ENCODE measurements around the gene CMSS1. TPM values are rescaled to one million over a fixed set of nuclear protein-coding genes. Genes with fewer than 3 reads are reported as not detected.

Gene CMSS1
- total RNA-seq, 1 donor from 2014 or later, result 17.3 TPM

DNA sequence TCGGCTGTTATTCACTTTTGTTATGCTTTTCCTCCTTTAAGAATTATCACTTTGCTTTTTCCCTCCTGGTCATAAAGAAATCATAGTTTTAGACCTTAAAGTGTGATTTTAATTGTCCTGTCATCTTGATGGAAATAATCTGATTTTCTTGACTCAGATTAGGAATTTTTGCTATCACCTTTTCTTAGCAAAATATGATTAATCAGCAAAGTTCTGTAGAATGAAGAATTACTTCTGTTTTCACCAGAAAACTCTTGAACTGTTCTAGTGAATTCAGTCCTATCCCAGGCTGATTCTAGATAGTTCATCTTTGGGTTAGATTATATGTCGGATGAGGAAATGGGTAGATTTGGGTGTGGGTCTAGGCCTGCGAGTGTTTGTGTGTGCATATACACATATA, 12.2 kb downstream of the CMSS1 start:
- Histone ChIP-seq H3K36me3 (no peaks in the 10 kb centered on the region), H3K4me1 (no peaks in the 10 kb centered on the region), H3K9me3 (no peaks in the 10 kb centered on the region), H3K27ac (no peak overlapping the region), H3K27me3 (ENCODE audit: low read depth) (no peaks in the 10 kb centered on the region), H3K4me3 (no peak overlapping the region)
- ATAC-seq (no peak), DNase-seq (no peak)
- intact Hi-C loops (cut with DNase I), result no loop called here
- TF ChIP-seq, protein P1, sequence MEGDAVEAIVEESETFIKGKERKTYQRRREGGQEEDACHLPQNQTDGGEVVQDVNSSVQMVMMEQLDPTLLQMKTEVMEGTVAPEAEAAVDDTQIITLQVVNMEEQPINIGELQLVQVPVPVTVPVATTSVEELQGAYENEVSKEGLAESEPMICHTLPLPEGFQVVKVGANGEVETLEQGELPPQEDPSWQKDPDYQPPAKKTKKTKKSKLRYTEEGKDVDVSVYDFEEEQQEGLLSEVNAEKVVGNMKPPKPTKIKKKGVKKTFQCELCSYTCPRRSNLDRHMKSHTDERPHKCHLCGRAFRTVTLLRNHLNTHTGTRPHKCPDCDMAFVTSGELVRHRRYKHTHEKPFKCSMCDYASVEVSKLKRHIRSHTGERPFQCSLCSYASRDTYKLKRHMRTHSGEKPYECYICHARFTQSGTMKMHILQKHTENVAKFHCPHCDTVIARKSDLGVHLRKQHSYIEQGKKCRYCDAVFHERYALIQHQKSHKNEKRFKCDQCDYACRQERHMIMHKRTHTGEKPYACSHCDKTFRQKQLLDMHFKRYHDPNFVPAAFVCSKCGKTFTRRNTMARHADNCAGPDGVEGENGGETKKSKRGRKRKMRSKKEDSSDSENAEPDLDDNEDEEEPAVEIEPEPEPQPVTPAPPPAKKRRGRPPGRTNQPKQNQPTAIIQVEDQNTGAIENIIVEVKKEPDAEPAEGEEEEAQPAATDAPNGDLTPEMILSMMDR (IDR thresholded peaks at IDR 0.05), result no peak

DNA sequence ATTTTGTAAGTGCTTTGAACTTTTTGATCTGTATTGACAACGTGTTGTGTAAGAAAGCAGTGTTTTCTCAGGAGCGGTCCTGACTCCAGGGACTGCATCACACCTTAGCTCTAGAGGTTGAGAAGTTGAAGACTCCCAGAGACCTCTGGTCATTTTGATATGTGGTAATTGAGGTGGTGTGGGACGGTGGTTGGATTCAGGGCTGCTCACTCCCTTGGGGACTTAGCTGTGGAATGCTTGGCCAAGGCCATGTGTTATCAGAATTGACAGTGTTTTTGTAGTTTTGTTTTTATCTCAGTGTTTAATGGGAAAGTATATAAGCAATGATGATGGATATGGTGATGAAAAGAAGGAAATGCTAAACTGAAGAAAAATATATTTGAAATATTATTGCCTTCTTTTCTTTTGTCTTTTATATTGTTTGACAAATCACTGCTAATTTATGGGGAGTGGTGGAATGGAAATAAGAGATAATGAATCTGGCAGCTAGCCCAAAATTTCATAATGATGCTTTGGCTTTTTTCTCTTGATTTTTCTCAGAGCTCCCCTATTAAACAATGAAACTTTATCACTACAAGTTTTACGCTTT, 16.0 kb downstream of the CMSS1 start:
- no peak for ATAC-seq
- intact Hi-C loops (cut with DNase I), result no loop called here

DNA sequence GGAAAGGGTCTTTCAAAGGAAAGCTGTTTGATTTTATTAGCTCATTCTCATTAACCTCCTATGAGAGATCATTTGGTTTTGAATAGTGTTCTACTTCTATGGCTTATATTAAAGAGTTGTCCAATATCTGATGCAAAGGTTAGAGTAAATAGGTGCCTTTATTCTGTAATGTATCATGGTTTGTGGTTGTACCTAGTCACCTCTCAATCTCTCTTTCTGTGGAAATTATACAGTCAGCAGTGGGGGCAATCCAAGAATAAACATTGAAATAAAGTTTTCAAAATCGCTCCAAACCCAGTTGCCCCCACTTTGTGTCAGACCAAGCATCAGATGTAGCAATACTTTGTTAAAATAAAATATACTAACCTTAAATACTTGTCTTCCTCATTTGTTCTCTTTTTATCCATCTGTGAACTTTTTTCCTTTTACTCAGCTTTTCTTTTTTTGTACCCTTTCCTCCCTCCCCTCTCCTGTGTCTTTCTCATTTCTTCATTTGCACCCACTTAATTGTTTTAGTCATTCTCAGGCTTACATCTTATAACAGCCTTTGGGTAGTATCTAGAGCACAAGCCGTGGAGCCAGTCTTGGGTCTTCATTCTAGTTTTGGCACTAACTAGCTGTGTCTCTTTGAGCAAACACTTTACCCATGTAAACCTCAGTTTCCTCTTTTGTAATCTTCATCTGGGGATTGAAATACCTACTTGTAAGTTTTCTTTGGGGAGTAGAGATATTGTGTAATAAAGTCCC, 16.7 kb downstream of the CMSS1 start:
- no peak overlapping the region for H3K4me3 ChIP-seq

More for the DNA sequence above, 16.0 kb downstream of the CMSS1 start:
- no peaks in the 10 kb centered on the region for H3K36me3 ChIP-seq
- H3K27me3 ChIP-seq (ENCODE audit: low read depth), result no peaks in the 10 kb centered on the region
- DNase-seq, result no peak
- H3K9me3 ChIP-seq, result no peaks in the 10 kb centered on the region
- TF ChIP-seq, protein P1 (IDR thresholded peaks at IDR 0.05), result no peak
- no peaks in the 10 kb centered on the region for H3K4me1 ChIP-seq
- H3K27ac ChIP-seq, result no peak overlapping the region
- no peak overlapping the region for H3K4me3 ChIP-seq

GRCh38 chr3:99836681-99837080, 19.0 kb downstream of the CMSS1 start:
- TF ChIP-seq, protein P1 (IDR thresholded peaks at IDR 0.05), result no peak

More for the DNA sequence above, 16.7 kb downstream of the CMSS1 start:
- no peak overlapping the region for H3K27ac ChIP-seq
- no peaks in the 10 kb centered on the region for H3K27me3 ChIP-seq (ENCODE audit: low read depth)
- intact Hi-C loops (cut with DNase I), result no loop called here
- DNase-seq (no peak), ATAC-seq (no peak)
- no peaks in the 10 kb centered on the region for H3K36me3 ChIP-seq
- TF ChIP-seq, protein P1 (IDR thresholded peaks at IDR 0.05), result no peak
- no peaks in the 10 kb centered on the region for H3K9me3 ChIP-seq
- H3K4me1 ChIP-seq, result no peaks in the 10 kb centered on the region

GRCh38 chr3:99837715-99838114, 20.1 kb downstream of the CMSS1 start:
- no peak for ATAC-seq
- H3K27me3 ChIP-seq (ENCODE audit: low read depth), result no peaks in the 10 kb centered on the region
- intact Hi-C loops (cut with DNase I), result no loop called here

More at GRCh38 chr3:99836681-99837080, 19.0 kb downstream of the CMSS1 start:
- DNase-seq, result no peak
- Histone ChIP-seq H3K4me3 (no peak overlapping the region), H3K36me3 (no peaks in the 10 kb centered on the region), H3K4me1 (no peaks in the 10 kb centered on the region), H3K27ac (no peak overlapping the region), H3K9me3 (no peaks in the 10 kb centered on the region), H3K27me3 (ENCODE audit: low read depth) (no peaks in the 10 kb centered on the region)
- intact Hi-C loops (cut with DNase I), result no loop called here
- ATAC-seq, result no peak

More at GRCh38 chr3:99837715-99838114, 20.1 kb downstream of the CMSS1 start:
- no peak for DNase-seq
- Histone ChIP-seq H3K27ac (no peak overlapping the region), H3K4me1 (no peaks in the 10 kb centered on the region), H3K36me3 (no peaks in the 10 kb centered on the region), H3K4me3 (no peak overlapping the region), H3K9me3 (no peaks in the 10 kb centered on the region)
- TF ChIP-seq, protein P1 (IDR thresholded peaks at IDR 0.05), result no peak

Data from lower lobe of right lung (tissue), 2 donors.